Epithelial cell of prostate (primary cell): ENCODE results near the gene GPR153.
A peak's percentile ranks its signal among the peaks of the same experiment; 100 is the strongest.
"Not testable (repeated sequence)": the region's sequence is repeated elsewhere in the genome, so short reads cannot be mapped to it uniquely, and the experiment has no call there.

Experiments used
- DNase-seq: peaks from one replicate; pipeline ENCODE4 v3.0.0-alpha.2; 2011; ENCODE audit warnings: low read depth, low spot score
- H3K27ac ChIP-seq: fragments of 450-650 bp; 2 replicates; pipeline ENCODE4 v1.5.1; 2017; ENCODE audit warnings: mild to moderate bottlenecking

Gene GPR153

DNA sequence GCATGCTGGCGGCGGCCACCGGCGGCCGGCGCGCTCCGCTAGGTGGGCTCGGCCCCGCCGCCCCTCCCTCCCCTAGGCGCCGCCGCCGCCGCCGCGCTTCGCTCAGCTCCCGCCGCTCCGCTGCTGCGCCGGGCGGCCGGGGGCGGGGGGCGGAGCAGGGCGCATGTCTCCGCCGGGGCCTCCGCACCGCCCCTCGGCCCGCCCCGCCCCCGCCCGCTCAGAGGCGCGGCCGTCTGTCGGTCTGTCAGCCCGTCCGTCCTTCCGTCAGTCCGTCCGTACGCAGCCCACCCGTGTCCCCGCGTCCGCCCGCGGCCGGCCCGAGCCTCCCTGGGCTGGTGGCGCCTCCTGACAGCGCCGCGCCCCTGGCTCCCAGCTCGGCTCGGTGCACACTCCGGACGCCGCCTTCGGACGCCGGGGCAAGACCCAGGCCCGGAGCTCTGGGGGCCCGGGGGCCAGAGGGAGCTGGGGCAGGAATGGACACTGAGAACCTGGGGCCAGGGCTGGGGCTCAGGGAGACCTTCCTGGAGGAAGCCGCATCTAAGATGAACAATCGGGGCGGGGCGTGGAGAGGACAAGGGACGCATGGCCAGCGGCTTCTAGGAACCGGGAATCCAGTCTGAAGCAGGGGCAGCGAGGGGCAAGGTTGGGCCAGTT lies at the start of gene GPR153:
TSS of gene GPR153 (minus strand) at position 138 of the 654 bp plus-strand sequence. CDS start 6,193 bp downstream, outside the sequence.
- H3K27ac ChIP-seq: peak within 1 kb of the TSS; percentile 79
- no peak for DNase-seq

GRCh38 chr1:6310116-6310848 lies 49.4 kb upstream of the GPR153 start:
- no peak overlapping the region for H3K27ac ChIP-seq
- no peak for DNase-seq

- no peak overlapping the region for H3K27ac ChIP-seq
- no peak for DNase-seq
Measured at GRCh38 chr1:6309564-6309963, 48.7 kb upstream of the GPR153 start.

GRCh38 chr1:6308449-6308848 lies 47.6 kb upstream of the GPR153 start:
- no peak for DNase-seq
- no peak overlapping the region for H3K27ac ChIP-seq

- H3K27ac ChIP-seq, DNase-seq: not testable (repeated sequence)
Measured at GRCh38 chr1:6307682-6308081, 46.8 kb upstream of the GPR153 start.

- no peak for DNase-seq
- H3K27ac ChIP-seq: no peak overlapping the region
Measured at GRCh38 chr1:6307099-6307498, 46.2 kb upstream of the GPR153 start.

- H3K27ac ChIP-seq: peak overlapping the region; percentile 96
- DNase-seq: no peak
Measured at GRCh38 chr1:6303397-6304012, 42.6 kb upstream of the GPR153 start.

GRCh38 chr1:6302568-6302967 lies 41.7 kb upstream of the GPR153 start:
- DNase-seq: no peak
- peak overlapping the region; percentile 96 for H3K27ac ChIP-seq

GRCh38 chr1:6301526-6301925 lies 40.6 kb upstream of the GPR153 start:
- DNase-seq: peak; percentile 87
- peak overlapping the region; percentile 96 for H3K27ac ChIP-seq

GRCh38 chr1:6300342-6301048 lies 39.6 kb upstream of the GPR153 start:
- H3K27ac ChIP-seq: peak overlapping the region; percentile 96
- peak; percentile 56 for DNase-seq

DNA sequence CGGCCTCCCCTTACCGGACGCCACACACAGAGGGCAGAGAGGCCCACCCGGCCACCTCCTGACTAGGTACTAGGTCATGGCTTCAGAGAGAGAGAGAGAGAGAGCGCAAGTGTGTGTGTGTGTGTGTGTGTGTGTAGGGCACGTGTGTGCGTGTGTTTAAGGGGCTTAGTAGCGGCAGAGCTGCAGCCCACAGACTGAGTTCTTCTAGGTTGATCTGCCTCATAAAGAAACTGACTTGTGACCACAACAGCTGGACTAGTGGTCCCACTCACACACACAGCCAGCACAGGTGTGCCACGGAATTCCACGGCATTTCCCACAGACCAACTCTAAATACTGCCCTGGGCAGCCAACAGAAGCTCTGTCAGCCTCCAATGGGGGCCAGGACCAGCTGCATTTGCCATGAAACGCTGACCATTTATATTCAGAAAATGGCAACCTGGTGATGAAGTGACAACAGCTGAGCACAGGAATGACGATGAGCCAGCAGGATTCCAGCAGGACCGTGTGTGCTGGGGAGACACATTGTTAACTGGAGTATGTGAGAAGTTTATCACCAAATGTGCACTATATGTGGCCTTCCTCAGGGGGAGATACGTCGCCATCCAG lies 38.8 kb upstream of the GPR153 start:
- no peak for DNase-seq
- peak overlapping the region; percentile 96 for H3K27ac ChIP-seq

DNA sequence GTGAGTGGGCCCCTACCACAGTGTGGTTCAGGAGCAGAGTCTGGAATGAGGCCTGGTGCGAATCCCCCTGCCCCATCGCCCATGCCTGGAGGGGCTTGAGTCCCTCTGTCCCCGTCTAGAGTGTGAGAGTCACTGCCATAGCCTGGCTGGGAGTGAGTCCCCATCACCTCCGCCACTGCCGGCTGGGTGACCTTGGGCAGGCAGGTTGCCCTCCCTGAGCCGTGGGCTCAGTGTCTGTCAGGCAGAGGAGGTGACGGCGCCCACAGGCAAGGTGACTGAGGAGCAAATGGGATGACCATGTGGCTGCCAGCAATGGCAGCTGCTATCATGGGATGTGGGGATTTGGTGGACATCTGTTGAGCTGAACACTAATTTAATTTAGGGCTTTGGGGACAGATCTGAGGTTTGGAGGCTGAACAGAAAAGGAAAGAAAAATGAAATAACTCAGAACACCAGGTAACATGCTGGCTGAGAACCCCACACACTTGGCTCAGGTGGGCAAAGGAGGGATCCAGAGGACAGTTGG lies 38.1 kb upstream of the GPR153 start:
- DNase-seq: no peak
- H3K27ac ChIP-seq: peak overlapping the region; percentile 96

GRCh38 chr1:6298530-6298929 lies 37.6 kb upstream of the GPR153 start:
- DNase-seq: no peak
- peak overlapping the region; percentile 96 for H3K27ac ChIP-seq

- no peak for DNase-seq
- peak overlapping the region; percentile 95 for H3K27ac ChIP-seq
Measured at GRCh38 chr1:6295910-6296309, 35.0 kb upstream of the GPR153 start.

DNA sequence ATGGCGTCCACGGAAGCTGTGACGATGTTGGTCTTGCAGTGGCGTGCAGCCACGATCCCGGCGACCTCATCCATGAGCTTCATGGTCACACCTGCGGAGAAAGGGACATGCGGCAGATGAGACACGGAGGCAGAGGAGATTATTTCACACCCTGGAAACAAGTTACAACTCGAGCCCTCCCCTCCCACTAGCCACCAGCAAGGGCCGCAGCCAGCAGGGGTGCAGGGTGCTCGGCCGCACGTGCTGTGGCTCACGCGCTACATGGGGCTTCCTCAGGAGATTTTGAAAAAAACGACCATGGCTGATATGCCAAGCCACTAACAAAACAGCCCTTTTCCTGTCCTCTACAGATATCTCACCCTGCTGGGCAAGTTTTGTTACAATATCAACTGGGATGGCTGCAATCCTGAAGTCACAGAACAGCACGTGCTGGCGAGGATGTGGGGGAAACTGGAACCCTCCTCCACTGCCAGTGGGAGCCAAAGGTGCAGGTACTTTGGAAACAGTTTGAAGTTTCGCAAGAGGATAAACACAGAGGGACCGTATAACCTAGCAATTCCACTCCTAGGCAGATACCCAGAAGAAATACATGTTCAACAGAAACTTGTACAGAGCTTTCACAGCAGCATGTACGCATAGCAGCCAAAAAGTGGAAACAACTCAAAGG lies 34.1 kb upstream of the GPR153 start:
- DNase-seq: no peak
- H3K27ac ChIP-seq: peak overlapping the region; percentile 95

DNA sequence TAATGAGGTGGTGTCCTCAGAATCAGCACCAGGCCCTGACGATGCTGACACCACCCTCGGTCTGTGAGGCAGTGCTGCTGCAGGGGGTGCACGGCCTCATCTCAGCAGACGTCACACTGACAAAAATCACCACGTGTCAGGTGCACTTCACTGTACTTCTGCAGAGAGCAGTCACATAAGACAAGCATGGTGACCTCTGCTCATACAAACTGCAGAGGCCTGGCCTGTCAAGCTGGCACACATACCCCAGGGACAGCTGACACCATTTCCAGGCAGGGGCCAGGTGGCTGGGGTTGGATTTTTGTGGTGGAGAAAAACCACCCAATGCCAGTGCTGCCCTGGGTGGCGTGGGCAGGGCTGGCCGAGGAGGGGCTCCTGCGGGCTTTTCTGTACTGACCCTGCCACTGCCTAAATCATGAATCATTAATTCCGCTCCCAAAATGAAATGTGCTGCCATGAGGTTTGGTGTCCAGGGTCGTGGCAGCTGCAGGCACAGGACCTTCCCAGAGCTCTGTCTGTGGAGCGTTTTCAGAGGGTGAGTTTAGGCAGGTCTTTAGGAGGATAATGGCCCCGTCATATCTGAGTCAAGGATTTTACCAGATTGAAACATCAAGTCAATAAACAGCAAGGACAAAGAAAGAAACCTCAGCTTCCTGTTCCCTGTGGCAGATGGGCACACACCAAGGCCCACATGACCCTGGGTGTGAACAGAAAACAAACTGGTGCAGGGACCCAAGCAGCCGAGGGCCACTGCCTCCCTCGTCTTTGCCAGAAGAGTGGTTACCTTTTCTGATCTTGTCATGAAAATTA lies 33.4 kb upstream of the GPR153 start:
- peak overlapping the region; percentile 95 for H3K27ac ChIP-seq
- DNase-seq: peak; percentile 45

- no peak for DNase-seq
- H3K27ac ChIP-seq: no peak overlapping the region
Measured at GRCh38 chr1:6292102-6292501, 31.2 kb upstream of the GPR153 start.

- DNase-seq: no peak
- H3K27ac ChIP-seq: no peak overlapping the region
Measured at GRCh38 chr1:6288665-6289064, 27.8 kb upstream of the GPR153 start.

- DNase-seq: no peak
- no peak overlapping the region for H3K27ac ChIP-seq
Measured at GRCh38 chr1:6288026-6288425, 27.1 kb upstream of the GPR153 start.
